Measurements from ENCODE around the gene TFG. TPM values are rescaled to one million over a fixed set of nuclear protein-coding genes. Genes with fewer than 3 reads are reported as not detected.

The TFG gene
- total RNA-seq, 4 donors from 2014 or later, result 118 to 147 (median 138) TPM

DNA sequence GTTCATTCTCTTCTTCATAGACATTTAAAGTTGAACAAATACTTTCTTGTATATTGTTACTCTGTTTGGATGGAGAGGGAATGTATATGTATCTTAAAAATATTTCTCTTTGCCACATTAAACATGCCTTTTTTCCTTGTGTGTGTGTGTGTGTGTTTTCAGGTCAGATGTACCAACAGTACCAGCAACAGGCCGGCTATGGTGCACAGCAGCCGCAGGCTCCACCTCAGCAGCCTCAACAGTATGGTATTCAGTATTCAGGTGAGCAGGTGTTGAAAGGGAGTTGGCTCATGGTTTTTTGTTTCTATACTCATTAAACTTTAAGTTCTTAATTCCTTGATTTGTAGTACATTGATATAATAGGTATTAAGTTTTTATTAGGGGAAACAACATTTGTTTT is 35.4 kb downstream of the TFG start:
- no peaks in the 10 kb centered on the region for H3K4me1 ChIP-seq
- no peak for TF ChIP-seq CTCF (IDR thresholded peaks at IDR 0.05)
- TF ChIP-seq POLR2A (IDR thresholded peaks at IDR 0.05), result no peak
- peaks cover 10 to 19% of the 10 kb centered on the region in 2 donors for H3K36me3 ChIP-seq
- H3K27ac ChIP-seq, result no peak overlapping the region
- no peaks in the 10 kb centered on the region for H3K9me3 ChIP-seq
- intact Hi-C loops (cut with DNase I), result no loop called here
- 94 to 100% methylated on average over 2 of the region's 2 CpGs for WGBS, 2 donors
- no peaks in the 10 kb centered on the region for H3K27me3 ChIP-seq
- no peak overlapping the region for H3K4me3 ChIP-seq (replicated peaks in 1 of 3)
- DNase-seq, result no peak

DNA sequence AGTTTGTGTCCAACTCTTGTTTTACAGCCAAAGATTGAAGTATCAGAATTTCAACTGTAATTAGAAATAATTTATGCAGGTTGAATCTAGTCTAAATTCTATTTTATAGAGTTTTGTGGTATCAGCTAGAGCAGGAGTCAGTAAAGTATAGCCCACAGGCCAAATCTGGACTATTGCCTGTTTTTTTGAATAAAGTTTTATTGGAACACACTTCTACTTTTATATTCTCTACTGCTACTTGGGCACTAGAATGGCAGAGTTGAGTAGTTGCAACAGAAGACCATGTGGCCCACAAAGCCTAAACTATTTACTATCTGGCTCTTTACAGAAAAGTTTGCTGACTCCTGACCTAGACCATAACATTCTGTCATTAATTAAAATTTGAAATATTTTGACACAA is 36.3 kb downstream of the TFG start:
- Histone ChIP-seq H3K4me1 (no peaks in the 10 kb centered on the region), H3K36me3 (peaks cover 10 to 24% of the 10 kb centered on the region in 2 donors), H3K27me3 (no peaks in the 10 kb centered on the region), H3K4me3 (replicated peaks in 1 of 3) (no peak overlapping the region), H3K9me3 (no peaks in the 10 kb centered on the region), H3K27ac (no peak overlapping the region)
- DNase-seq, result no peak
- TF ChIP-seq POLR2A (IDR thresholded peaks at IDR 0.05) (no peak), CTCF (IDR thresholded peaks at IDR 0.05) (no peak)
- intact Hi-C loops (cut with DNase I), result no loop called here

GRCh38 chr3:100746092-100746491 is 36.8 kb downstream of the TFG start:
- intact Hi-C loops (cut with DNase I), result no loop called here
- no peak overlapping the region for H3K4me3 ChIP-seq (replicated peaks in 1 of 3)
- no peak overlapping the region for H3K27ac ChIP-seq
- H3K27me3 ChIP-seq, result no peaks in the 10 kb centered on the region
- no peaks in the 10 kb centered on the region for H3K9me3 ChIP-seq
- WGBS, 2 donors, result 87 to 88% methylated on average over 3 of the region's 3 CpGs
- no peak for TF ChIP-seq CTCF (IDR thresholded peaks at IDR 0.05)
- peaks cover 10 to 28% of the 10 kb centered on the region in 2 donors for H3K36me3 ChIP-seq
- no peaks in the 10 kb centered on the region for H3K4me1 ChIP-seq
- no peak for DNase-seq

GRCh38 chr3:100748220-100748619 is 38.9 kb downstream of the TFG start:
- Histone ChIP-seq H3K36me3 (peaks cover 10 to 29% of the 10 kb centered on the region in 2 donors), H3K9me3 (no peaks in the 10 kb centered on the region), H3K4me1 (peaks cover 4 to 5% of the 10 kb centered on the region in 2 donors), H3K4me3 (replicated peaks in 1 of 3) (no peak overlapping the region), H3K27ac (no peak overlapping the region), H3K27me3 (no peaks in the 10 kb centered on the region)
- WGBS, 2 donors, result 92 to 98% methylated on average over 6 of the region's 6 CpGs
- no peak for TF ChIP-seq POLR2A (IDR thresholded peaks at IDR 0.05)
- no peak for TF ChIP-seq CTCF (IDR thresholded peaks at IDR 0.05)
- intact Hi-C loops (cut with DNase I), result no loop called here
- DNase-seq, result peak in 1 of 2 donors; percentile 25

GRCh38 chr3:100748967-100749366 is 39.7 kb downstream of the TFG start:
- H3K36me3 ChIP-seq, result peaks cover 10 to 29% of the 10 kb centered on the region in 2 donors
- TF ChIP-seq CTCF (IDR thresholded peaks at IDR 0.05) (no peak), POLR2A (IDR thresholded peaks at IDR 0.05) (no peak)
- H3K4me1 ChIP-seq, result peaks cover 6 to 12% of the 10 kb centered on the region in 2 donors
- no peak for DNase-seq
- WGBS, 2 donors, result 69 to 72% methylated on average over 2 of the region's 2 CpGs
- intact Hi-C loops (cut with DNase I), result no loop called here
- H3K4me3 ChIP-seq (replicated peaks in 1 of 3), result no peak overlapping the region
- H3K27me3 ChIP-seq, result no peaks in the 10 kb centered on the region
- no peak overlapping the region for H3K27ac ChIP-seq
- no peaks in the 10 kb centered on the region for H3K9me3 ChIP-seq

Measured in thyroid gland (tissue), 4 donors.